Measurements from ENCODE around the gene S100B.

Gene S100B

GRCh38 chr21:46553993-46554392 lies 50.9 kb downstream of the S100B start:
- DNase-seq = no peak
- no peak for TF ChIP-seq CTCF (IDR thresholded peaks at IDR 0.05; ENCODE audit: low read depth, low read length)
- no peaks in the 10 kb centered on the region for H3K4me1 ChIP-seq
- no peaks in the 10 kb centered on the region for H3K27me3 ChIP-seq
- H3K36me3 ChIP-seq = peaks cover 27% of the 10 kb centered on the region
- no peaks in the 10 kb centered on the region for H3K9me3 ChIP-seq
- H3K4me3 ChIP-seq (ENCODE audit: low read depth, low read length) = no peak overlapping the region

- H3K4me1 ChIP-seq = no peaks in the 10 kb centered on the region
- H3K27me3 ChIP-seq = no peaks in the 10 kb centered on the region
- peaks cover 33% of the 10 kb centered on the region for H3K36me3 ChIP-seq
- H3K4me3 ChIP-seq (ENCODE audit: low read depth, low read length) = no peak overlapping the region
- no peaks in the 10 kb centered on the region for H3K9me3 ChIP-seq
- no peak for TF ChIP-seq CTCF (IDR thresholded peaks at IDR 0.05; ENCODE audit: low read depth, low read length)
- no peak for DNase-seq
Measured at GRCh38 chr21:46552865-46553379, 52.0 kb downstream of the S100B start.

GRCh38 chr21:46552274-46552673 lies 52.6 kb downstream of the S100B start:
- H3K36me3 ChIP-seq = peaks cover 32% of the 10 kb centered on the region
- no peaks in the 10 kb centered on the region for H3K9me3 ChIP-seq
- H3K27me3 ChIP-seq = no peaks in the 10 kb centered on the region
- DNase-seq = no peak
- no peak for TF ChIP-seq CTCF (IDR thresholded peaks at IDR 0.05; ENCODE audit: low read depth, low read length)
- H3K4me1 ChIP-seq = no peaks in the 10 kb centered on the region
- no peak overlapping the region for H3K4me3 ChIP-seq (ENCODE audit: low read depth, low read length)

GRCh38 chr21:46551636-46552241 lies 53.1 kb downstream of the S100B start:
- Histone ChIP-seq H3K36me3 (peaks cover 30% of the 10 kb centered on the region), H3K4me3 (ENCODE audit: low read depth, low read length) (no peak overlapping the region), H3K27me3 (no peaks in the 10 kb centered on the region), H3K4me1 (no peaks in the 10 kb centered on the region), H3K9me3 (no peaks in the 10 kb centered on the region)
- no peak for DNase-seq
- no peak for TF ChIP-seq CTCF (IDR thresholded peaks at IDR 0.05; ENCODE audit: low read depth, low read length)

- peaks cover 37% of the 10 kb centered on the region for H3K36me3 ChIP-seq
- TF ChIP-seq CTCF (IDR thresholded peaks at IDR 0.05; ENCODE audit: low read depth, low read length) = no peak
Measured at GRCh38 chr21:46550116-46550941, 54.6 kb downstream of the S100B start.

GRCh38 chr21:46549650-46550049 lies 55.2 kb downstream of the S100B start:
- H3K4me1 ChIP-seq = no peaks in the 10 kb centered on the region
- peaks cover 41% of the 10 kb centered on the region for H3K36me3 ChIP-seq
- DNase-seq = no peak
- H3K4me3 ChIP-seq (ENCODE audit: low read depth, low read length) = no peak overlapping the region
- TF ChIP-seq CTCF (IDR thresholded peaks at IDR 0.05; ENCODE audit: low read depth, low read length) = no peak
- no peaks in the 10 kb centered on the region for H3K9me3 ChIP-seq
- H3K27me3 ChIP-seq = no peaks in the 10 kb centered on the region

More at GRCh38 chr21:46550116-46550941, 54.6 kb downstream of the S100B start:
- H3K27me3 ChIP-seq = no peaks in the 10 kb centered on the region
- H3K9me3 ChIP-seq = no peaks in the 10 kb centered on the region
- no peak for DNase-seq
- H3K4me3 ChIP-seq (ENCODE audit: low read depth, low read length) = no peak overlapping the region
- H3K4me1 ChIP-seq = no peaks in the 10 kb centered on the region
